Upper lobe of right lung (tissue), 1 donor: Measurements from ENCODE around the gene CHST11. TPM values are rescaled to one million over a fixed set of nuclear protein-coding genes. Genes with fewer than 3 reads are reported as not detected.

Experiments used
- ATAC-seq: fragments of 200-7000 bp; cut with Tn5 transposase; one replicate; pipeline ENCODE4 v1.9.1; 2020; ENCODE audit warnings: mild to moderate bottlenecking, moderate library complexity
- DNase-seq: peaks from one replicate; pipeline ENCODE4 v3.0.0-alpha.2; 2020
- H3K27ac ChIP-seq: fragments of 200-600 bp; one replicate; pipeline ENCODE4 v1.8.0; 2022
- H3K27me3 ChIP-seq: fragments of 200-600 bp; one replicate; pipeline ENCODE4 v1.8.0; 2022; ENCODE audit warnings: mild to moderate bottlenecking
- H3K36me3 ChIP-seq: fragments of 200-600 bp; one replicate; pipeline ENCODE4 v1.8.0; 2022
- H3K4me1 ChIP-seq: fragments of 200-600 bp; one replicate; pipeline ENCODE4 v1.8.0; 2022
- H3K4me3 ChIP-seq: fragments of 200-600 bp; one replicate; pipeline ENCODE4 v1.8.0; 2022; ENCODE audit warnings: mild to moderate bottlenecking
- H3K9me3 ChIP-seq: fragments of 200-600 bp; one replicate; pipeline ENCODE4 v1.8.0; 2022
- intact Hi-C: fragments of 100-400 bp; cut with DNase I; formaldehyde crosslinking; loops from one replicate; pipeline ENCODE4 v1.11.0; 2022
- total RNA-seq: library from RNA; stranded (reverse); fragmentation: NEBNext Ultra II Directional; extraction: Animal tissue kit (Norgen Biotek cat#: 25700); gene quantifications from one replicate; pipeline ENCODE4 v1.2.1, GENCODE V29; 2021
- TF ChIP-seq, protein P1 (sequence below): fragments of 200-600 bp; IDR thresholded peaks from one replicate; pipeline ENCODE4 v1.8.0; 2022; ENCODE audit warnings: antibody characterized with exemption
- donor health status: DM: no; HTN: yes; CAD: no; lungs with severe emphysema.

The CHST11 gene
- total RNA-seq, 1 donor from 2014 or later = 56.6 TPM

DNA sequence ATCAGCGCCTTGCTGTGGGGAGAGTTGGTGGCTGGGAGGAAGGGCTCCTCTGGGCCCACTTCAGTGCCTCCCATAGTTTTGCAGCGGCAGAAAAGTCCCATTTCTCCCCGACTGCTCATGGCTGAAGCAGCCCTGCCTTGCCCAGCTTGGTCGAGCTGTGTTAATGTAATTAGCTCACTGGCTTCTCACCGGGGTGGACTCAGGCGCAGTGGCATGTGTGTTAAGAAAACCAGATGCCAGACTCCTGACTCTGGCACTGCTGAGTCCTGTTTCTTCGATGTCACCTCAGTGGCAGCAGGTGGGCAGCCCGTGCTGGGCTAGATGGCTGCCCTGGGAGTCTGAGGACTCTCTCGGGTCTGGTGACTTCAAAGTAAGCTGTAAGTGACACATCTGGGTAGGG, 47.4 kb downstream of the CHST11 start:
- TF ChIP-seq, protein P1, sequence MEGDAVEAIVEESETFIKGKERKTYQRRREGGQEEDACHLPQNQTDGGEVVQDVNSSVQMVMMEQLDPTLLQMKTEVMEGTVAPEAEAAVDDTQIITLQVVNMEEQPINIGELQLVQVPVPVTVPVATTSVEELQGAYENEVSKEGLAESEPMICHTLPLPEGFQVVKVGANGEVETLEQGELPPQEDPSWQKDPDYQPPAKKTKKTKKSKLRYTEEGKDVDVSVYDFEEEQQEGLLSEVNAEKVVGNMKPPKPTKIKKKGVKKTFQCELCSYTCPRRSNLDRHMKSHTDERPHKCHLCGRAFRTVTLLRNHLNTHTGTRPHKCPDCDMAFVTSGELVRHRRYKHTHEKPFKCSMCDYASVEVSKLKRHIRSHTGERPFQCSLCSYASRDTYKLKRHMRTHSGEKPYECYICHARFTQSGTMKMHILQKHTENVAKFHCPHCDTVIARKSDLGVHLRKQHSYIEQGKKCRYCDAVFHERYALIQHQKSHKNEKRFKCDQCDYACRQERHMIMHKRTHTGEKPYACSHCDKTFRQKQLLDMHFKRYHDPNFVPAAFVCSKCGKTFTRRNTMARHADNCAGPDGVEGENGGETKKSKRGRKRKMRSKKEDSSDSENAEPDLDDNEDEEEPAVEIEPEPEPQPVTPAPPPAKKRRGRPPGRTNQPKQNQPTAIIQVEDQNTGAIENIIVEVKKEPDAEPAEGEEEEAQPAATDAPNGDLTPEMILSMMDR = no peak
- no peak overlapping the region for H3K27ac ChIP-seq
- no peaks in the 10 kb centered on the region for H3K36me3 ChIP-seq
- H3K4me1 ChIP-seq = peaks cover 9% of the 10 kb centered on the region
- ATAC-seq = no peak
- H3K27me3 ChIP-seq = no peaks in the 10 kb centered on the region
- no peaks in the 10 kb centered on the region for H3K9me3 ChIP-seq
- intact Hi-C loops = no loop called here
- no peak for DNase-seq
- no peak overlapping the region for H3K4me3 ChIP-seq

DNA sequence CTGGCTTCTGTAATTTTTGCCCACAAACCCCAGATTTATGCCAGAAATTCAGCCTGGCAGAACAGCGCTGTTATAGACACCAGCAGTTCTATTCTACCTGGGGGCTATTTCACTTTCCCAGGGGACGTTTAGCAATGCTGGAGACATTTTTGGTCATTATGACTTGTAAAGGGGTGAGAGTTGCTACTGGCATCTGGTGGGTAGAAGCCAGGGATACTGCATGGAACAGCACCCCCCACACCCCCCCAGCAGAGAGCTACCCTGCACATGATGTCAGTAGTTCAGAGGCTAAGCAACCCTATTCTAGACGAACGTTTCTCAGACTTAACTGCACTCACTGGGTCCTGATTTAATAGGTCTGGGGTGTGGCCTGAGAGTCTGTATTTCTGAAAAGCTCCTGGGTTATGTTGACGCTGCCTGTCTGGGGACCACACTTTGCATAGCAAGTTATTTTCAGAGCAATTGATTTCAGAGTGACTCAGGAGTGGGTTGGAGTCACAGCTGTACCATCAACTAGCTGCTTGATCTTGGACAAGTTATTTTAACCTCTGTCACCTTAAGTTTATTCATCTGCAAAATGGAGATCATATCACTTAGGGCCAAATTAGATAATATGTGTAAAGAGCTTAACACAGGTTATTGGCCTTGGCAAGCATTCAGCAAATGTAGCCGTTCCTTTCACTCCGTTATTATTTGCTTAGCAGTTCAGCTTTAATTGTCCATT, 48.5 kb downstream of the CHST11 start:
- intact Hi-C loops = no loop called here
- Histone ChIP-seq H3K4me1 (peaks cover 15% of the 10 kb centered on the region), H3K27ac (no peak overlapping the region), H3K9me3 (no peaks in the 10 kb centered on the region), H3K27me3 (no peaks in the 10 kb centered on the region), H3K4me3 (no peak overlapping the region), H3K36me3 (no peaks in the 10 kb centered on the region)
- TF ChIP-seq, protein P1 = no peak
- no peak for ATAC-seq
- DNase-seq = no peak

DNA sequence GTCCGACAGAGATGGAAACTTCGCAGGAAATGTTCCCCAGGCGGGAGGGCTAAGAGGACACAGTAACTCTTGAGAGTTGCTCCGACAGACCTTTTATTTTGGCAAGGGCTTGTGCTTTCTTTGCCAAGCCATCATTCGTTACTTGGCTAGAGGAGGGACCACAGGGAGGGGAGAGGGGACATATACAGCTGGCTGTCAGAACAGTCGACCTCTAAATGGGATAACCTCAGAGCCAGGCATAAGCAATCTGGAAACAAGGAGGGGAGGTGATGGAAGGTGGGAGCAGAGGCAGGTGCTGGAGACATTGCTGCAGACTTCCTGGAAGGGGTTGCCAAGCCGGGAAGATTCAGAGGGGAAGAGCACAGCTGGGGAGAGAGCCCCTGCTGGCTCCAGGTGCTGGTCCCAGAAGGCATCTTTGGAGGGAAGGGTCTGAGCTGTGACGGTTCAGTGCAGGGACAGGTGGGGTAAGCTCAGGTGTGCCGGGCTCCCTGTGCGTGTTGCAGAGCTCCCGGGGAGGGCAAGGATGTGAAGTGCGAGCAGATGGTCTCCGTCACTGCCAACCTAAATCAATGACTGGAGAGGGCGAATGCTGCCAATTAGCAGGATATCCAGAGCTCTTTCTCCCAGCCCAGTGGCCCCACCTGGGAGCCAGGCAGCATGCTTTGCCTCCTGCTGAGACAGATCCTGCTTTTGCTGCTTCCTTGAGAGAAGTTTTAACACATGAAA, 50.1 kb downstream of the CHST11 start:
- H3K4me1 ChIP-seq = peaks cover 25% of the 10 kb centered on the region
- no peak for DNase-seq
- no peak overlapping the region for H3K27ac ChIP-seq

DNA sequence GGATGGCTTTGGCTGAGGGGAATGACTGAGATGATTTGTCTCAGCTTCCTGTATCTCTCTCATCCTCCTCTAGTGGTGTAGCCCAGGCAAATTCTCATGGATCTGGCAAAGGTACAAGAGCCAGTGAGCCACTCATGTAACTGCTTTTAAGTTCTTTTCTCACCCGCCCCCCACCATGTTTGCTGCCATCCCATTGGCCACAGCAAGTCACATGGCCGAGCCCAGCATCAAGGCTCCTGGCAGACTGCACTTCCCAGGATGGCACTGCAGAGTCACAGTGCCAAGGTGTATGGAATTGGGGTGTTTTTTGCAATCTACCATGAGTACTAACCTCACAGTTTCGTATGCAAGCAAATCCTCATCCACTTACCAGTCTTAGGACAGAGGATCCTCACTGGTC, 50.9 kb downstream of the CHST11 start:
- no peak for ATAC-seq
- peaks cover 25% of the 10 kb centered on the region for H3K4me1 ChIP-seq
- intact Hi-C loops = no loop called here
- TF ChIP-seq, protein P1 = no peak
- no peak for DNase-seq
- no peak overlapping the region for H3K4me3 ChIP-seq
- H3K9me3 ChIP-seq = no peaks in the 10 kb centered on the region
- H3K27me3 ChIP-seq = no peaks in the 10 kb centered on the region
- no peaks in the 10 kb centered on the region for H3K36me3 ChIP-seq
- no peak overlapping the region for H3K27ac ChIP-seq

More for the DNA sequence above, 50.1 kb downstream of the CHST11 start:
- Histone ChIP-seq H3K27me3 (no peaks in the 10 kb centered on the region), H3K4me3 (no peak overlapping the region), H3K9me3 (no peaks in the 10 kb centered on the region), H3K36me3 (no peaks in the 10 kb centered on the region)
- ATAC-seq = no peak
- intact Hi-C loops = no loop called here
- TF ChIP-seq, protein P1 = no peak

DNA sequence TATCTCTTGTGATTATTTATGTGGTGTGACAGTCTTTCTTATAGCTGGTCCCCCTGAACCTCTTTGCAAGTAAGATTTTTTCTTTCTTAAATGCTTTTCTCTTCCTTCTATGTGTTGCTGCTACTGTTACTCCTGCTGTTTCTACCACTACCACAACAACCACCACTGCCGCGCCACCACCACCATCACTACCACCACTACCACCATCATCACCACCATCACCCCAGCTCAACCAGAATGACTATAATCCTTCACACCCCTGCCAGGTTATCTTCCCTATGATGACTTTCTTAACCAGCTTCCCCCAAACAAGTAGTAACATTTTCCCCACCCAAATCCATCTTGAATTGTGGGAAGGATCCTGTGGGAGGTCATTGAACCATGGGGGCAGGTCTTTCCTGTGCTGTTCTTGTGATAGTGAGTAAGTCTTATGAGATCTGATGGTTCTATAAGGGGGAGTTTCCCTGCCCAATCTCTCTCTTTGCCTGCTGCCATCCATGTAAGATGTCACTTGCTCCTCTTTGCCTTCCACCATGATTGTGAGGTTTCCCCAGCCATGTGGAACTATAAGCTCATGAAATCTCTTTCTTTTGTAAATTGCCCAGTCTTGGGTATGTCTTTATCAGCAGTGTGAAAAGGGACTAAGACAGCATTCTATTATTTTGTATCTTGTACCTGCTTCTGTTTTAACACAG, 52.2 kb downstream of the CHST11 start:
- Histone ChIP-seq H3K27ac (no peak overlapping the region), H3K4me3 (no peak overlapping the region), H3K4me1 (peaks cover 30% of the 10 kb centered on the region), H3K9me3 (no peaks in the 10 kb centered on the region), H3K36me3 (no peaks in the 10 kb centered on the region), H3K27me3 (no peaks in the 10 kb centered on the region)
- DNase-seq (no peak), ATAC-seq (no peak)
- TF ChIP-seq, protein P1 = no peak
- intact Hi-C loops = no loop called here
